Stimulated activated naive CD8-positive, alpha-beta T cell treated with anti-CD3 and anti-CD28 coated beads, Interleukin-15, Interleukin-2, amounts not matched to agents 100 ng/mL and 50 ng/mL, for 24 hours (primary cell): ENCODE data around the gene PCDHA8.
"Not testable (repeated sequence)": the region's sequence is repeated elsewhere in the genome, so short reads cannot be mapped to it uniquely, and the experiment has no call there.

Experiments used
- H3K27ac Mint-ChIP-seq: one replicate; pipeline ENCODE4 v1.8.0; 2021; ENCODE audit warnings: mild to moderate bottlenecking, mixed read lengths
- H3K27me3 Mint-ChIP-seq: one replicate; pipeline ENCODE4 v1.8.0; 2021; ENCODE audit warnings: mixed read lengths
- H3K36me3 Mint-ChIP-seq: one replicate; pipeline ENCODE4 v1.8.0; 2021; ENCODE audit warnings: low read depth, mixed read lengths
- H3K4me1 Mint-ChIP-seq: one replicate; pipeline ENCODE4 v1.8.0; 2021; ENCODE audit warnings: low read depth, mixed read lengths
- H3K4me3 Mint-ChIP-seq: one replicate; pipeline ENCODE4 v1.8.0; 2021; ENCODE audit warnings: mild to moderate bottlenecking, mixed read lengths
- H3K9me3 Mint-ChIP-seq: one replicate; pipeline ENCODE4 v1.8.0; 2021; ENCODE audit warnings: mixed read lengths

Gene PCDHA8

GRCh38 chr5:140808889-140809291, 32.1 kb upstream of the PCDHA8 start:
- Mint-ChIP-seq H3K36me3 (peaks cover 4% of the 10 kb centered on the region), H3K4me3 (no peak overlapping the region), H3K27me3 (peaks cover 31% of the 10 kb centered on the region), H3K9me3 (peaks cover 30% of the 10 kb centered on the region), H3K4me1 (no peaks in the 10 kb centered on the region), H3K27ac (no peak overlapping the region)

GRCh38 chr5:140821375-140822280, 19.4 kb upstream of the PCDHA8 start, which contains the start of gene PCDHA5:
TSS of gene PCDHA5 (plus strand) at chr5:140821613.
- H3K4me1 Mint-ChIP-seq, result no peaks in the 10 kb centered on the region
- no peak within 1 kb of the TSS for H3K27ac Mint-ChIP-seq
- no peak within 1 kb of the TSS for H3K4me3 Mint-ChIP-seq
- H3K27me3 Mint-ChIP-seq, result peaks cover 12% of the 10 kb centered on the region
- H3K9me3 Mint-ChIP-seq, result peaks cover 8% of the 10 kb centered on the region
- H3K36me3 Mint-ChIP-seq, result peaks cover 4% of the 10 kb centered on the region

GRCh38 chr5:140822281-140822629, 18.7 kb upstream of the PCDHA8 start:
- Mint-ChIP-seq H3K27ac (no peak overlapping the region), H3K27me3 (peaks cover 18% of the 10 kb centered on the region), H3K4me3 (no peak overlapping the region), H3K36me3 (peaks cover 4% of the 10 kb centered on the region), H3K4me1 (no peaks in the 10 kb centered on the region), H3K9me3 (peaks cover 14% of the 10 kb centered on the region)

- Mint-ChIP-seq H3K27me3 (peaks cover 25% of the 10 kb centered on the region), H3K9me3 (peaks cover 18% of the 10 kb centered on the region)
- H3K4me1 Mint-ChIP-seq, H3K4me3 Mint-ChIP-seq, H3K36me3 Mint-ChIP-seq, H3K27ac Mint-ChIP-seq: not testable (repeated sequence)
Observed at GRCh38 chr5:140822969-140823368, 18.0 kb upstream of the PCDHA8 start.

DNA sequence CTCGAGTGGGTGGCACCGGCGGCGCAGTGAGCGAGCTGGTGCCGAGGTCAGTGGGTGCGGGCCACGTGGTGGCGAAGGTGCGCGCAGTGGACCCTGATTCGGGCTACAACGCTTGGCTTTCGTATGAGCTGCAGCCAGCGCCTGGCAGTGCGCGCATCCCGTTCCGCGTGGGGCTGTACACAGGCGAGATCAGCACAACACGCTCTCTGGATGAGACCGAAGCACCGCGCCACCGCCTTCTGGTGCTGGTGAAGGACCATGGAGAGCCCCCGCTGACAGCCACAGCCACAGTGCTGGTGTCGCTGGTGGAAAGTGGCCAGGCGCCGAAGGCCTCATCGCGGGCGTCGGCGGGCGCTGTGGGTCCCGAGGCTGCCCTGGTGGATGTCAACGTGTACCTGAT, 17.5 kb upstream of the PCDHA8 start:
- Mint-ChIP-seq H3K4me1 (no peaks in the 10 kb centered on the region), H3K36me3 (peaks cover 6% of the 10 kb centered on the region), H3K27me3 (peaks cover 30% of the 10 kb centered on the region), H3K4me3 (no peak overlapping the region), H3K27ac (no peak overlapping the region), H3K9me3 (peaks cover 20% of the 10 kb centered on the region)

DNA sequence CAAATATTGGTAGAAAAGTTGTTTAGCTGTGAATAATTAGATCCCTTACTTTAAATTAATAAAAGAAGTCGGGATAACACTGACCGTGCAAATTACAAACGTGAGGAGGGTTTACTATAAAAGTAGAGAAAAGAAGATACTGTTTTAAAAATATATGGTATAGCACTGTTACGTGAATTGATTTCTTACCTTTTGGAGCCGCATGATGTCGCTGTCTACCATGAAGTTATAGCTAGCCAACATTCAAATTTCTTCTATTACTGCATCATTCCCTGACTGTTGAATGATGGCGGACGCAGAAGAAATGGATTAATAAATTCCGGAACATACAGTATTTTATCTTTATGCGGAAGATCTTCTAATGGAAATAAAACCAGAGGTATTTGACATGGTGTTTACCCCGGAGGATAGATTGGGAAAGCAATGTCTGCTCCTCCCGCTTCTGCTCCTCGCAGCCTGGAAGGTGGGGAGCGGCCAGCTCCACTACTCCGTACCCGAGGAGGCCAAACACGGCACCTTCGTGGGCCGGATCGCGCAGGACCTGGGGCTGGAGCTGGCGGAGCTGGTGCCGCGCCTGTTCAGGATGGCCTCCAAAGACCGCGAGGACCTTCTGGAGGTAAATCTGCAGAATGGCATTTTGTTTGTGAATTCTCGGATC, 13.2 kb upstream of the PCDHA8 start, which contains the start of gene PCDHA6:
Gene PCDHA6 (plus strand): TSS at position 257 of the 658 bp plus-strand sequence. CDS start 132 bp downstream, at position 389.
- Mint-ChIP-seq H3K27me3 (peaks cover 55% of the 10 kb centered on the region), H3K9me3 (peaks cover 35% of the 10 kb centered on the region), H3K36me3 (peaks cover 9% of the 10 kb centered on the region), H3K4me3 (no peak within 1 kb of the TSS), H3K4me1 (no peaks in the 10 kb centered on the region), H3K27ac (no peak within 1 kb of the TSS)

DNA sequence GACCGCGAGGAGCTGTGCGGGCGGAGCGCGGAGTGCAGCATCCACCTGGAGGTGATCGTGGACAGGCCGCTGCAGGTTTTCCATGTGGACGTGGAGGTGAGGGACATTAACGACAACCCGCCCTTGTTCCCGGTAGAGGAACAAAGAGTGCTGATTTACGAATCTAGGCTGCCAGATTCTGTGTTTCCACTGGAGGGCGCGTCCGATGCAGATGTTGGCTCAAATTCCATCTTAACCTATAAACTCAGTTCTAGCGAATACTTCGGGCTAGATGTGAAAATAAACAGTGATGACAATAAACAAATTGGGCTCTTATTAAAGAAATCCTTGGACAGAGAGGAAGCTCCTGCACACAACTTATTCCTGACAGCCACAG, 12.6 kb upstream of the PCDHA8 start:
- H3K36me3 Mint-ChIP-seq, result peaks cover 13% of the 10 kb centered on the region
- peaks cover 38% of the 10 kb centered on the region for H3K9me3 Mint-ChIP-seq
- peaks cover 58% of the 10 kb centered on the region for H3K27me3 Mint-ChIP-seq
- no peak overlapping the region for H3K4me3 Mint-ChIP-seq
- no peak overlapping the region for H3K27ac Mint-ChIP-seq
- H3K4me1 Mint-ChIP-seq, result no peaks in the 10 kb centered on the region

DNA sequence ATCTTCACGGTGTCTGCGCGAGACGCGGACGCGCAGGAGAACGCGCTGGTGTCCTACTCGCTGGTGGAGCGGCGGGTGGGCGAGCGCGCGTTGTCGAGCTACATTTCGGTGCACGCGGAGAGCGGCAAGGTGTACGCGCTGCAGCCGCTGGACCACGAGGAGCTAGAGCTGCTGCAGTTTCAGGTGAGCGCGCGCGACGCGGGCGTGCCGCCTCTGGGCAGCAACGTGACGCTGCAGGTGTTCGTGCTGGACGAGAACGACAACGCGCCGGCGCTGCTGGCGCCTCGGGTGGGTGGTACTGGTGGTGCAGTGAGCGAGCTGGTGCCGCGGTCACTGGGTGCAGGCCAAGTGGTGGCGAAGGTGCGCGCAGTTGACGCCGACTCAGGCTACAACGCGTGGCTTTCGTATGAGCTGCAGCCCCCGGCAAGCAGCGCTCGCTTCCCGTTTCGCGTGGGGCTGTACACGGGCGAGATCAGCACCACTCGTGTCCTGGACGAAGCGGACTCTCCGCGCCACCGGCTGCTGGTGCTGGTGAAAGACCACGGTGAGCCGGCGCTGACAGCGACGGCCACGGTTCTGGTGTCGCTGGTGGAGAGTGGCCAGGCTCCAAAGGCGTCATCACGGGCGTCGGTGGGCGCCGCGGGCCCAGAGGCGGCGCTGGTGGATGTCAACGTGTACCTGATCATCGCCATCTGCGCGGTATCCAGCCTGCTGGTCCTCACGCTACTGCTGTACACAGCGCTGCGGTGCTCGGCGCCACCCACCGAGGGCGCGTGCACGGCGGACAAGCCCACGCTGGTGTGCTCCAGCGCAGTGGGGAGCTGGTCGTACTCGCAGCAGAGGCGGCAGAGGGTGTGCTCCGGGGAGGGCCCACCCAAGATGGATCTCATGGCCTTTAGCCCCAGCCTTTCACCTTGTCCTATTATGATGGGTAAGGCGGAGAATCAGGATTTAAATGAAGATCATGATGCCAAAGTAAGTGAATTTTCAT, 11.2 kb upstream of the PCDHA8 start:
- Mint-ChIP-seq H3K27me3 (peaks cover 66% of the 10 kb centered on the region), H3K9me3 (peaks cover 42% of the 10 kb centered on the region)
- not testable (repeated sequence) for H3K4me1 Mint-ChIP-seq

GRCh38 chr5:140833993-140834392, 7.0 kb upstream of the PCDHA8 start, which contains the start of gene PCDHA7:
TSS of gene PCDHA7 (plus strand) at chr5:140834269. CDS start at chr5:140834384, 115 bp downstream.
- Mint-ChIP-seq H3K27ac (no peak within 1 kb of the TSS), H3K27me3 (peaks cover 39% of the 10 kb centered on the region), H3K9me3 (peaks cover 21% of the 10 kb centered on the region), H3K4me1 (no peaks in the 10 kb centered on the region), H3K4me3 (no peak within 1 kb of the TSS), H3K36me3 (peaks cover 11% of the 10 kb centered on the region)

More for the DNA sequence above, 11.2 kb upstream of the PCDHA8 start:
- H3K4me3 Mint-ChIP-seq, H3K27ac Mint-ChIP-seq: not testable (repeated sequence)
- H3K36me3 Mint-ChIP-seq, result peaks cover 16% of the 10 kb centered on the region

- Mint-ChIP-seq H3K27me3 (peaks cover 40% of the 10 kb centered on the region), H3K9me3 (peaks cover 20% of the 10 kb centered on the region), H3K36me3 (peaks cover 11% of the 10 kb centered on the region)
- H3K4me3 Mint-ChIP-seq, H3K4me1 Mint-ChIP-seq, H3K27ac Mint-ChIP-seq: not testable (repeated sequence)
Observed at GRCh38 chr5:140834439-140835008, 6.5 kb upstream of the PCDHA8 start.

DNA sequence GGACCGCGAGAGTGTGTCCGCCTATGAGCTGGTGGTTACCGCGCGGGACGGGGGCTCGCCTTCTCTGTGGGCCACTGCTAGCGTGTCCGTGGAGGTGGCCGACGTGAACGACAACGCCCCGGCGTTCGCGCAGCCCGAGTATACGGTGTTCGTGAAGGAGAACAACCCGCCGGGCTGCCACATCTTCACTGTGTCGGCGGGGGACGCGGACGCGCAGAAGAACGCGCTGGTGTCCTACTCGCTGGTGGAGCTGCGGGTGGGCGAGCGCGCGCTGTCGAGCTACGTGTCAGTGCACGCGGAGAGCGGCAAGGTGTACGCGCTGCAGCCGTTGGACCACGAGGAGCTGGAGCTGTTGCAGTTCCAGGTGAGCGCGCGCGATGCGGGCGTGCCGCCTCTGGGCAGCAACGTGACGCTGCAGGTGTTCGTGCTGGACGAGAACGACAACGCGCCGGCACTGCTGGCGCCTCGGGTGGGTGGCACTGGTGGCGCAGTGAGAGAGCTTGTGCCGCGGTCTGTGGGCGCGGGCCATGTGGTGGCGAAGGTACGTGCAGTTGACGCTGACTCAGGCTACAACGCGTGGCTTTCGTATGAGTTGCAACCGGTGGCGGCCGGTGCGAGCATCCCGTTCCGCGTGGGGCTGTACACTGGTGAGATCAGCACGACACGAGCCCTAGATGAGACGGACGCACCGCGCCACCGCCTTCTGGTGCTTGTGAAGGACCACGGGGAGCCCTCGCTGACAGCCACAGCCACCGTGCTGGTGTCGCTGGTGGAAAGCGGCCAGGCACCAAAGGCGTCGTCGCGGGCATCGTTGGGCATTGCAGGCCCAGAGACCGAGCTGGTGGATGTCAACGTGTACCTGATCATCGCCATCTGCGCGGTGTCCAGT, 5.1 kb upstream of the PCDHA8 start:
- no peak overlapping the region for H3K27ac Mint-ChIP-seq
- peaks cover 47% of the 10 kb centered on the region for H3K27me3 Mint-ChIP-seq
- H3K9me3 Mint-ChIP-seq, result peaks cover 25% of the 10 kb centered on the region
- peaks cover 11% of the 10 kb centered on the region for H3K36me3 Mint-ChIP-seq
- no peak overlapping the region for H3K4me3 Mint-ChIP-seq
- no peaks in the 10 kb centered on the region for H3K4me1 Mint-ChIP-seq

DNA sequence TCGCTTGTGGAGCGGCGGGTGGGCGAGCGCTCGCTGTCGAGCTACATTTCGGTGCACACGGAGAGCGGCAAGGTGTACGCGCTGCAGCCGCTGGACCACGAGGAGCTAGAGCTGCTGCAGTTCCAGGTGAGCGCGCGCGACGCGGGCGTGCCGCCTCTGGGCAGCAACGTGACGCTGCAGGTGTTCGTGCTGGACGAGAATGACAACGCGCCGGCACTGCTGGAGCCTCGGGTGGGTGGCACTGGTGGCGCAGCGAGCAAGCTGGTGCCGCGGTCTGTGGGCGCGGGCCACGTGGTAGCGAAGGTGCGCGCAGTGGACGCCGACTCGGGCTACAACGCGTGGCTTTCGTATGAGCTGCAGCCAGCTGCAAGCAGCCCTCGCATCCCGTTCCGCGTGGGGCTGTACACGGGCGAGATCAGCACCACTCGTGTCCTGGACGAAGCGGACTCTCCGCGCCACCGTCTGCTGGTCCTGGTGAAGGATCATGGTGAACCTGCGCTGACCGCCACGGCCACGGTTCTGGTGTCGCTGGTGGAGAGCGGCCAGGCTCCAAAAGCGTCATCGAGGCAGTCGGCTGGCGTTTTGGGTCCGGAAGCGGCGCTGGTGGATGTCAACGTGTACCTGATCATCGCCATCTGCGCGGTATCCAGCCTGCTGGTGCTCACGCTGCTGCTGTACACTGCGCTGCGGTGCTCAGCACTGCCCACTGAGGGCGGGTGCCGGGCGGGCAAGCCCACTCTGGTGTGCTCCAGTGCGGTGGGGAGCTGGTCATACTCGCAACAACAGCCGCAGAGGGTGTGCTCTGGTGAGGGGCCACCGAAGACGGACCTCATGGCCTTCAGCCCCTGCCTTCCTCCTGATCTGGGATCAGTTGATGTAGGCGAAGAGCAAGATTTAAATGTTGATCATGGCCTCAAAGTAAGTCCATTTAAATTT, 2.1 kb downstream of the PCDHA8 start:
- H3K4me1 Mint-ChIP-seq, result no peaks in the 10 kb centered on the region
- H3K9me3 Mint-ChIP-seq, result peaks cover 22% of the 10 kb centered on the region
- H3K27me3 Mint-ChIP-seq, result peaks cover 38% of the 10 kb centered on the region
- H3K27ac Mint-ChIP-seq, result no peak overlapping the region
- H3K4me3 Mint-ChIP-seq, result no peak overlapping the region
- H3K36me3 Mint-ChIP-seq, result peaks cover 4% of the 10 kb centered on the region
